Stimulated activated CD4-positive, alpha-beta T cell treated with anti-CD3 and anti-CD28 coated beads, Interleukin-4, amount 100 ng/mL, for 1 hour (primary cell): ENCODE data around the gene FCHSD1.

ENCODE experiments used
- DNase-seq: peaks from one replicate; pipeline ENCODE4 v3.0.0-alpha.2; 2020

The FCHSD1 gene

GRCh38 chr5:141640698-141641097, 10.5 kb downstream of the FCHSD1 start:
- DNase-seq = no peak

GRCh38 chr5:141640051-141640415, 11.2 kb downstream of the FCHSD1 start:
- no peak for DNase-seq

GRCh38 chr5:141639357-141640050, 11.7 kb downstream of the FCHSD1 start:
- no peak for DNase-seq

GRCh38 chr5:141638771-141639170, 12.4 kb downstream of the FCHSD1 start:
- DNase-seq = no peak

- peak; percentile 61 for DNase-seq
Observed at GRCh38 chr5:141637767-141638419, 13.3 kb downstream of the FCHSD1 start.

- peak; percentile 66 for DNase-seq
Observed at GRCh38 chr5:141637123-141637766, 14.0 kb downstream of the FCHSD1 start.

GRCh38 chr5:141636413-141637122, 14.7 kb downstream of the FCHSD1 start, which contains the start of the genes HDAC3 and RELL2:
TSS of gene HDAC3 (minus strand) at chr5:141636849. CDS start at chr5:141636790, 59 bp downstream.
TSS of gene RELL2 (plus strand) at chr5:141636997. CDS start at chr5:141638226, 1,229 bp downstream.
- peak; percentile 96 for DNase-seq

GRCh38 chr5:141636106-141636412, 15.2 kb downstream of the FCHSD1 start:
- DNase-seq = no peak

GRCh38 chr5:141635646-141636045, 15.6 kb downstream of the FCHSD1 start:
- no peak for DNase-seq

- DNase-seq = no peak
Observed at GRCh38 chr5:141634720-141635119, 16.5 kb downstream of the FCHSD1 start.

- DNase-seq = no peak
Observed at GRCh38 chr5:141633871-141634561, 17.2 kb downstream of the FCHSD1 start.

GRCh38 chr5:141632650-141633049, 18.6 kb downstream of the FCHSD1 start:
- no peak for DNase-seq

GRCh38 chr5:141630570-141631140, 20.6 kb downstream of the FCHSD1 start:
- no peak for DNase-seq

GRCh38 chr5:141628175-141628788, 22.9 kb downstream of the FCHSD1 start:
- DNase-seq = no peak

GRCh38 chr5:141623611-141624010, 27.6 kb downstream of the FCHSD1 start:
- no peak for DNase-seq

- no peak for DNase-seq
Observed at GRCh38 chr5:141623186-141623585, 28.0 kb downstream of the FCHSD1 start.

- peak; percentile 100 for DNase-seq
Observed at GRCh38 chr5:141618804-141619554, 32.2 kb downstream of the FCHSD1 start, which contains the start of gene DIAPH1. TSS of gene DIAPH1 (minus strand) at chr5:141619000. CDS start at chr5:141618914, 86 bp downstream.

- peak; percentile 60 for DNase-seq
Observed at GRCh38 chr5:141618030-141618803, 33.0 kb downstream of the FCHSD1 start.

GRCh38 chr5:141617682-141618029, 33.6 kb downstream of the FCHSD1 start:
- no peak for DNase-seq

GRCh38 chr5:141617128-141617527, 34.1 kb downstream of the FCHSD1 start:
- DNase-seq = no peak
